Keratinocyte (primary cell): ENCODE measurements around the gene ITPK1. TPM values are rescaled to one million over a fixed set of nuclear protein-coding genes. Genes with fewer than 3 reads are reported as not detected.

Experiments
- DNase-seq: peaks from one replicate; pipeline ENCODE4 v3.0.0-alpha.2; 2011; ENCODE audit warnings: low read depth, missing footprints, low spot score
- FAIRE-seq: peaks from 2 replicates; lab custom pipeline; 2011; peaks lifted over from hg19 to GRCh38; lab: Jason Lieb, UNC
- H2AFZ ChIP-seq: 2 replicates; pipeline ENCODE4 v1.6.0; 2012; ENCODE audit warnings: low read length, control low read depth, inconsistent platforms; ENCODE audit not compliant: control insufficient read depth
- H3K27ac ChIP-seq: 2 replicates; pipeline ENCODE4 v1.5.1; 2011; ENCODE audit warnings: low read length; ENCODE audit not compliant: control insufficient read depth, insufficient read depth
- H3K27me3 ChIP-seq: 3 replicates; pipeline ENCODE4 v1.6.0; 2011; ENCODE audit warnings: low read length; ENCODE audit not compliant: control insufficient read depth, insufficient read depth; ENCODE audit errors: extremely low read depth
- H3K36me3 ChIP-seq, 2 experiments: 2 replicates in 1 of 2; 3 replicates in 1 of 2; pipeline ENCODE4 v1.5.1; 2011; ENCODE audit warnings: low read length in 2 of 2, mild to moderate bottlenecking in 1 of 2; ENCODE audit not compliant: control insufficient read depth in 2 of 2, insufficient read depth in 2 of 2; ENCODE audit errors: extremely low read depth in 1 of 2
- H3K4me1 ChIP-seq: 3 replicates; pipeline ENCODE4 v1.5.1; 2011; ENCODE audit warnings: low read length; ENCODE audit not compliant: control insufficient read depth, insufficient read depth; ENCODE audit errors: extremely low read depth
- H3K4me2 ChIP-seq: 3 replicates; pipeline ENCODE4 v1.6.0; 2011; ENCODE audit warnings: low read depth, low read length; ENCODE audit not compliant: control insufficient read depth, insufficient read depth; ENCODE audit errors: extremely low read depth
- H3K4me3 ChIP-seq, 3 experiments: fragments of 200-600 bp in 1 of 3; sonication (generic) in 1 of 3; 2 replicates in 2 of 3; 3 replicates in 1 of 3; pipeline ENCODE4 v1.5.1; 2011 to 2016; ENCODE audit warnings: low read length in 3 of 3, mild to moderate bottlenecking in 3 of 3, control low read depth in 2 of 3, inconsistent platforms in 1 of 3, low read depth in 1 of 3, mixed read lengths in 1 of 3, mixed run types in 1 of 3, moderate library complexity in 1 of 3; ENCODE audit not compliant: control insufficient read depth in 2 of 3, insufficient read depth in 2 of 3; ENCODE audit errors: extremely low read depth in 1 of 3
- H3K79me2 ChIP-seq: 2 replicates; pipeline ENCODE4 v1.6.0; 2012; ENCODE audit warnings: low read length; ENCODE audit not compliant: control insufficient read depth, insufficient read depth
- H3K9ac ChIP-seq: 3 replicates; pipeline ENCODE4 v1.6.0; 2011; ENCODE audit warnings: low read length; ENCODE audit not compliant: control insufficient read depth, insufficient read depth; ENCODE audit errors: extremely low read depth
- H3K9me1 ChIP-seq: 3 replicates; pipeline ENCODE4 v1.6.0; 2011; ENCODE audit warnings: low read length; ENCODE audit not compliant: control insufficient read depth, insufficient read depth; ENCODE audit errors: extremely low read depth
- H3K9me3 ChIP-seq: 2 replicates; pipeline ENCODE4 v1.5.1; 2012; ENCODE audit warnings: low read depth, low read length; ENCODE audit not compliant: control insufficient read depth
- H4K20me1 ChIP-seq: 3 replicates; pipeline ENCODE4 v1.6.0; 2011; ENCODE audit warnings: low read length; ENCODE audit not compliant: control insufficient read depth, insufficient read depth; ENCODE audit errors: extremely low read depth
- CTCF ChIP-seq, 3 experiments: IDR thresholded peaks in 1 of 3; conservative IDR thresholded peaks in 1 of 3; optimal IDR thresholded peaks in 1 of 3; 2 replicates in 2 of 3; 3 replicates in 1 of 3; pipeline versions ENCODE3 to v1.5.1; 2011; ENCODE audit warnings: low read length in 3 of 3, mild to moderate bottlenecking in 3 of 3, moderate library complexity in 2 of 3, control low read depth in 1 of 3, inconsistent platforms in 1 of 3; ENCODE audit not compliant: insufficient read depth in 2 of 3; ENCODE audit errors: extremely low read depth in 1 of 3
- EZH2 ChIP-seq: IDR thresholded peaks from one replicate; pipeline ENCODE4 v1.6.1; 2012; ENCODE audit warnings: inconsistent platforms, mild to moderate bottlenecking, low read length, moderate library complexity
- dilution Hi-C: fragments of 300-500 bp; cut with MboI; formaldehyde crosslinking; loops from one replicate; pipeline ENCODE4 v1.7.0; 2020; ENCODE audit warnings: low sequenced_read_pairs; ENCODE audit not compliant: extremely low pct_ligation_motif_present
- polyA plus RNA-seq, 5 experiments: library from polyadenylated mRNA; depleted of rRNA in 3 of 5; stranded (reverse) in 3 of 5; stranded (forward) in 1 of 5; unstranded in 1 of 5; fragments of >200 nt; gene quantifications; 1 replicate in 1 of 5; 2 replicates in 3 of 5; 3 replicates in 1 of 5; pipeline versions ENCODE4 v1.2.1 to v1.2.3, GENCODE V29; 2011 to 2012; ENCODE audit warnings: missing spikeins in 2 of 5, low read depth in 1 of 5, low replicate concordance in 1 of 5

The ITPK1 gene
- polyA plus RNA-seq, 1 donor (not counting 4 experiments of a cell fraction or from before 2014, with no cell fraction given), result 67.8 TPM

- no peak overlapping the region for H3K4me3 ChIP-seq
- H3K27ac ChIP-seq, result peak overlapping the region; percentile 22
- no peaks in the 10 kb centered on the region for H3K27me3 ChIP-seq
- H3K9me3 ChIP-seq, result no peaks in the 10 kb centered on the region
- no peak overlapping the region for H2AFZ ChIP-seq
- H3K4me1 ChIP-seq, result peaks cover 46% of the 10 kb centered on the region
- DNase-seq (no peak), FAIRE-seq (no peak)
- H3K79me2 ChIP-seq, result peaks cover 76% of the 10 kb centered on the region
- peak overlapping the region; percentile 16 for H3K9ac ChIP-seq
- peaks cover 5% of the 10 kb centered on the region for H3K9me1 ChIP-seq
- dilution Hi-C loops, result no loop called here
- H3K36me3 ChIP-seq, result peaks cover 0 to 2% of the 10 kb centered on the region in 2 experiments
- peaks cover 2% of the 10 kb centered on the region for H4K20me1 ChIP-seq
- TF ChIP-seq CTCF (optimal IDR thresholded peaks at IDR 0.05 in 1 of 3, IDR thresholded peaks at IDR 0.05 in 1 of 3, conservative IDR thresholded peaks at IDR 0.05 in 1 of 3; ENCODE audit: extremely low read depth in 1 of 3, insufficient read depth in 2 of 3, low read length in 3 of 3) (no peak), EZH2 (no peak)
- peak overlapping the region; percentile 7 for H3K4me2 ChIP-seq
These were observed 24.7 kb downstream of the ITPK1 start for GRCh38 chr14:93090826-93091555.

- Histone ChIP-seq H3K9ac (no peak overlapping the region), H3K9me1 (peaks cover 5% of the 10 kb centered on the region), H3K4me2 (no peak overlapping the region), H2AFZ (no peak overlapping the region), H3K36me3 (peaks cover 0 to 2% of the 10 kb centered on the region in 2 experiments), H4K20me1 (peaks cover 2% of the 10 kb centered on the region), H3K4me1 (peaks cover 59% of the 10 kb centered on the region), H3K27ac (no peak overlapping the region), H3K9me3 (no peaks in the 10 kb centered on the region), H3K27me3 (no peaks in the 10 kb centered on the region), H3K4me3 (no peak overlapping the region), H3K79me2 (peaks cover 68% of the 10 kb centered on the region)
- TF ChIP-seq CTCF (optimal IDR thresholded peaks at IDR 0.05 in 1 of 3, IDR thresholded peaks at IDR 0.05 in 1 of 3, conservative IDR thresholded peaks at IDR 0.05 in 1 of 3; ENCODE audit: extremely low read depth in 1 of 3, insufficient read depth in 2 of 3, low read length in 3 of 3) (no peak), EZH2 (no peak)
- no peak for DNase-seq
- dilution Hi-C loops, result no loop called here
- peak; percentile 29 for FAIRE-seq
These were observed 26.0 kb downstream of the ITPK1 start for GRCh38 chr14:93089521-93090269.
